Tibial artery (tissue), 4 donors: ENCODE results near the gene CLDN6.

Experiments used
- DNase-seq, 2 donors: peaks; one replicate each; pipeline ENCODE4 v3.0.0-alpha.2; 2019
- H3K27ac ChIP-seq, 2 donors: fragments of 200-600 bp; sonication (generic) in 1 of 2; 1 replicate in 1 of 2; 2 replicates in 1 of 2; pipeline ENCODE4 v1.5.1; 2018 to 2019; ENCODE audit warnings: mild to moderate bottlenecking in 1 of 2
- H3K27me3 ChIP-seq, 2 donors: fragments of 200-600 bp; sonication (generic) in 1 of 2; one replicate each; pipeline versions ENCODE4 v1.5.1 to v1.6.0; 2016 to 2019
- H3K36me3 ChIP-seq, 3 donors: fragments of 200-600 bp; sonication (generic) in 2 of 3; one replicate each; pipeline ENCODE4 v1.5.1; 2016 to 2019; ENCODE audit warnings: mild to moderate bottlenecking in 2 of 3
- H3K4me1 ChIP-seq, 4 donors: fragments of 200-600 bp; sonication (generic) in 2 of 4; 1 replicate in 3 of 4; 2 replicates in 1 of 4; pipeline ENCODE4 v1.5.1; 2016 to 2019
- H3K4me3 ChIP-seq, 2 donors: fragments of 200-600 bp; sonication (generic) in 1 of 2; 1 replicate in 1 of 2; 2 replicates in 1 of 2; pipeline ENCODE4 v1.5.1; 2018 to 2019; ENCODE audit warnings: mild to moderate bottlenecking in 2 of 2
- H3K9me3 ChIP-seq, 3 donors: fragments of 200-600 bp; sonication (generic) in 1 of 3; one replicate each; pipeline ENCODE4 v1.5.1; 2016 to 2019
- intact Hi-C: fragments of 100-400 bp; cut with DNase I; formaldehyde crosslinking; loops from one replicate; pipeline ENCODE4 v1.15.0; 2023; ENCODE audit warnings: low total_unique reads
- TF ChIP-seq, protein P1 (sequence below), 2 experiments: fragments of 200-600 bp in 1 of 2; fragments of 450-650 bp in 1 of 2; IDR thresholded peaks; one replicate each; pipeline ENCODE4 v1.5.1; 2017 to 2019; ENCODE audit warnings: antibody characterized with exemption in 2 of 2, mild to moderate bottlenecking in 1 of 2, moderate library complexity in 1 of 2

CLDN6 gene

DNA sequence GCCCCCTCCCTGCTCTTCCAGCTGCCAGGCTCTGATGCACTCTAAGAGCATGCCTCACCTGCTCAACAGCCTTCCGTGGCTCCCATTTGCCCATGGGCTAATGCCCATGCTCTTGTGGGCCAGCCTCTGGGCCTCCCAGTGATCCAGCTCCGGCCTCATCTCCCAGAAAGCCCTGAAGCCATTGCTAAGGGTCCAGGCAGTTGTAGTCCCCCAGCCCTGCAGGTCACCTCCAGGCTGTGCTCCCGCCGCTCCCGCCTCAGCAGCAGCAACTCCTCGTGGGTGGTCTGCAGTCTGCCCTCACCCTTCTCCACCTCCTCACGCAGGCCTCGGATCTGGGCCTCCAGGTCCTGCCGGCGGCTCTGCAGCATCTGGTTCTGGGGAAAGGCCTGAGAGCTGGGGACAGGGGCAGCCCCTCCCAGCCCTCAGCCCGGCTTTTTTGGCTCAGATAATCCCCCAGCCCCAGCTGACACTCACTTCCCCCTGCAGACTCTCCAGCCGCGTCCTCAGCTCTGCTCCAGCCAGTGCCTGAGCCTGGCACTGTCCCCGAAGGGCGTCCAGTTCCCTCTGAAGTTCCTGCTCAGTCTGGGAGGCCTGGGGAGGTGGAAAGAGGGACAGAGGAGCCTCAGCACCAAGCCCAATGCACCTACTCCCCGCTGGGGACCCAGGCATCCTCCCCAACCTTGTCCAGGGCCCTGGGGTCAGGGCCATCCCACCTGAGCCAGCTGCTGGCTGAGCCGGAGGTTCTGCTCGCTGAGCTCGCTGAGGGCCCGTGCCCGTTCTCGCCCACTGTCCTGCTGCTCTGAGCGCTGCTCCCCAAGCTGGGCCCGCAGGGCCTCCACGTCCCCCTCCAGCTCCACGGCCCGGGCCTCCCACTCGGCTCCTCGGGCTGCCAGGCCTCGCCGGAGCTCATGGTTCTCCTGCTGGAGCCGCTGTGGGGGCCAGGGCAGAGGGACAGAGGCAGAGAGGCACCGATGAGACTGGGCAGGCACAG is 12.5 kb upstream of the CLDN6 start:
- H3K27me3 ChIP-seq, result peaks cover 0 to 62% of the 10 kb centered on the region in 2 donors
- no peak for DNase-seq
- H3K27ac ChIP-seq, result no peak overlapping the region
- intact Hi-C loops, result no loop called here
- H3K36me3 ChIP-seq, result peaks cover 0 to 19% (median 16%) of the 10 kb centered on the region in 3 donors
- H3K4me3 ChIP-seq, result no peak overlapping the region
- TF ChIP-seq, protein P1, sequence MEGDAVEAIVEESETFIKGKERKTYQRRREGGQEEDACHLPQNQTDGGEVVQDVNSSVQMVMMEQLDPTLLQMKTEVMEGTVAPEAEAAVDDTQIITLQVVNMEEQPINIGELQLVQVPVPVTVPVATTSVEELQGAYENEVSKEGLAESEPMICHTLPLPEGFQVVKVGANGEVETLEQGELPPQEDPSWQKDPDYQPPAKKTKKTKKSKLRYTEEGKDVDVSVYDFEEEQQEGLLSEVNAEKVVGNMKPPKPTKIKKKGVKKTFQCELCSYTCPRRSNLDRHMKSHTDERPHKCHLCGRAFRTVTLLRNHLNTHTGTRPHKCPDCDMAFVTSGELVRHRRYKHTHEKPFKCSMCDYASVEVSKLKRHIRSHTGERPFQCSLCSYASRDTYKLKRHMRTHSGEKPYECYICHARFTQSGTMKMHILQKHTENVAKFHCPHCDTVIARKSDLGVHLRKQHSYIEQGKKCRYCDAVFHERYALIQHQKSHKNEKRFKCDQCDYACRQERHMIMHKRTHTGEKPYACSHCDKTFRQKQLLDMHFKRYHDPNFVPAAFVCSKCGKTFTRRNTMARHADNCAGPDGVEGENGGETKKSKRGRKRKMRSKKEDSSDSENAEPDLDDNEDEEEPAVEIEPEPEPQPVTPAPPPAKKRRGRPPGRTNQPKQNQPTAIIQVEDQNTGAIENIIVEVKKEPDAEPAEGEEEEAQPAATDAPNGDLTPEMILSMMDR (IDR thresholded peaks at IDR 0.05), result no peak
- H3K9me3 ChIP-seq, result no peaks in the 10 kb centered on the region
- H3K4me1 ChIP-seq, result peaks cover 0 to 25% (median 20%) of the 10 kb centered on the region in 4 donors

DNA sequence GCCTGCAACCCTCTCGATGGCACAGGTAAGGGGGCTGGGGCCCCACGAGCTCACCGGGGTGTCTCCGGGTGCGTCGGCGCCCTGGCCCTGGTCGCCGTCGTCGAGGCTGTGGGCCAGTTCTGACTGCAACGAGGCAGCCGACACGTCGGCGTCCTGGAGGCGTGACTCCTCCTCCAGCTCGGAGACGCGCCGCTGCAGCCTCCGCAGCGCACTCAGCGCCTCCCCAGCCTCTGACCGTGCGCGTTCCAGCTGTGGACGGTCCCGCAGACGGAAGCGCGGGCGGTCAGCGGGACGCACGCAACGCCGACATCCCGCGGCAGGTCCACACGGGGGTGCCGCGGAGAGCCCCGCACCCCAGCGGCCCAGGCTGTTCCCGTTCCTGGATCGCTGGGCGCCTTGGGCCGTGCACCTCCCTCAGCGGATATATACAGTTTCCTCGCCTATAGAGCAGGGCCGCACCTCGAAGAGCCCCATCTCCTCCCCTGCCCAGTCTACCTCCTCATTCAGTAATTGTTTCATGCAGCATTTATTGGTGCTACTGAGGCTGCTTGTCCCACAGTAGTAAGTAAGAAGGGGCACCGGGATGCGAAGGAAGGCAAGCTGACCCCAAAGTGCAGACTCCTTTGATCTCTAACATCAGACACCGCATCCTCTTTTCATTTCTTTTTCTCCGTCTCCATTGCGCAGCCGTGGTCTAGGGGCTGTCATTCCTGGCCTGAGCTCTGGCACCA is 11.7 kb upstream of the CLDN6 start:
- peaks cover 0 to 53% of the 10 kb centered on the region in 2 donors for H3K27me3 ChIP-seq
- TF ChIP-seq, protein P1 (IDR thresholded peaks at IDR 0.05), result no peak
- H3K4me1 ChIP-seq, result peaks cover 0 to 32% (median 23%) of the 10 kb centered on the region in 4 donors
- DNase-seq, result no peak
- intact Hi-C loops, result loop anchor here (2.0 kb wide), 1 partner anchor 27 kb away; no protein-coding TSS in a partner anchor
- H3K27ac ChIP-seq, result no peak overlapping the region
- H3K9me3 ChIP-seq, result no peaks in the 10 kb centered on the region
- H3K4me3 ChIP-seq, result no peak overlapping the region
- peaks cover 0 to 21% (median 16%) of the 10 kb centered on the region in 3 donors for H3K36me3 ChIP-seq

DNA sequence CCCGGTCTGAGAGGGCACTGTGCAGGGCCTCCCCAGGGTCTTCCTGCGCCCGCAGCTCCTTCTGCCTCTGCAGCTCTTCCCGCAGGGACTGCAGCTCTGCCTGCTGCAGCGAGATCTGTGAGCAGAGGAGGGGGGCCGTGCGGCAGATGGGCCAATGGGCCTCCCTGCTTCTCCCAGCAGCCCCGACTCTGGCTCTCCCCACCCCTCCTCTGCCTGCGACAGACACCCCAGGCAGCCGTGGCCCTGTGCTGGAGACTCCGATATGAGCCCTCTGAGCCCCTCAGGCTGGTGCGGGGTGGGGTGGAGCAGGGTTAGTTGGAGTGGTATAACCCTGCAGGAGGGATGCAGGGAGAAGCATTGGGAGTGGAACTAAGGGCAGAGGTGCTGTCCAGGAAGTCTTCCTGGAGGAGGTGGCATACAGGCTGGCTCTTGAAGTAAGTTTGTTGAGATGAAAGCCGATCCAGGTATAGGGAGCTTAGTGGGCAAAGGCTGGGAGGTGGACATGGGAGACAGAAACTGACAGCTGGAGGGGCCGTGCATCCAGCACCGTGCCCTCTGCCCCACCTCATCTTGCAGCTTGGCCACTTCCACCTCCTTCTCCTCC is 10.8 kb upstream of the CLDN6 start:
- TF ChIP-seq, protein P1 (IDR thresholded peaks at IDR 0.05), result no peak
- H3K4me1 ChIP-seq, result peaks cover 0 to 35% (median 25%) of the 10 kb centered on the region in 4 donors
- no peaks in the 10 kb centered on the region for H3K9me3 ChIP-seq
- H3K4me3 ChIP-seq, result no peak overlapping the region
- no peak overlapping the region for H3K27ac ChIP-seq
- peaks cover 0 to 21% (median 16%) of the 10 kb centered on the region in 3 donors for H3K36me3 ChIP-seq
- peaks cover 0 to 45% of the 10 kb centered on the region in 2 donors for H3K27me3 ChIP-seq
- intact Hi-C loops, result loop anchor here (2.0 kb wide), 1 partner anchor 26 kb away; no protein-coding TSS in a partner anchor
- no peak for DNase-seq

DNA sequence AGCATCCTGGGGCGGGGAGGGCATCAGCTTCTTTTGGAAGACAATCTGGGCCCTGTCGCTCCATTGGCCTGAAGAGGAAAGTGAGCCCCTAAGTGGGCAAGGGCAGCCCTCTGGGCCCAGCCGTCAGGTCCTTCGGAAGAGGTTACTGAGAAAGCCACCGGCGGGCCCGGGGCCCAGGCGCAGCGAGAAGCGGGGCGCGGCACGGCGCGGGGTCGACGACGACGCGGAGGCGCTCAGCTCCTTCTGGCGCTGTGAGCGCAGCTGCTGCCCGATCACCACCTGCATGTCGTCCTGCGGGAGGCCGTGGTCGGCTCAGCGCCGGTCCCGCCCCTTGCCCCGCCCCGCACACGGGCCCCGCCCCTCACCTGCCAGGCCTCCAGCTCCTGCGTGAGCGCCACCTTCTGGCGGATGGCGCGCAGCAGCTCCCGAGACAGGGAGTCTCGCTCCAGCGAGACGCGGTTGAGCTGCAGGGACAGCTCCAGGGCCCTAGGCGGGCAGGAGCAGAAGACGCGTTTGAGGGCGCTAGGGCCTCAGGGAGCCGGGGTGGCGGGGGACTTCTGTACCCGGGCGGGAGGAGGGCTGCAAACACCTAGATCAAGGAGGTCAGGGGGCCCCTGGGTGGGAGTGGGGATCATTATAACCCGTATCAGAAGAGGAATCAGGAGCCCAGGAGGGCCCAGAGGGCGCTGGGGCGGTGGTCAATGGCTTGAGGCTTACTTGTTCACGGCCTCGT is 10.2 kb upstream of the CLDN6 start:
- H3K4me1 ChIP-seq, result peaks cover 0 to 40% (median 30%) of the 10 kb centered on the region in 4 donors
- no peak overlapping the region for H3K4me3 ChIP-seq
- no peak overlapping the region for H3K27ac ChIP-seq
- peaks cover 0 to 38% of the 10 kb centered on the region in 2 donors for H3K27me3 ChIP-seq
- no peaks in the 10 kb centered on the region for H3K9me3 ChIP-seq
- DNase-seq, result peak; percentile 58 to 78
- peaks cover 0 to 21% (median 16%) of the 10 kb centered on the region in 3 donors for H3K36me3 ChIP-seq
- intact Hi-C loops, result loop anchor here (2.0 kb wide), 1 partner anchor 25 kb away; no protein-coding TSS in a partner anchor
- TF ChIP-seq, protein P1 (IDR thresholded peaks at IDR 0.05), result peak; percentile 37 to 66

DNA sequence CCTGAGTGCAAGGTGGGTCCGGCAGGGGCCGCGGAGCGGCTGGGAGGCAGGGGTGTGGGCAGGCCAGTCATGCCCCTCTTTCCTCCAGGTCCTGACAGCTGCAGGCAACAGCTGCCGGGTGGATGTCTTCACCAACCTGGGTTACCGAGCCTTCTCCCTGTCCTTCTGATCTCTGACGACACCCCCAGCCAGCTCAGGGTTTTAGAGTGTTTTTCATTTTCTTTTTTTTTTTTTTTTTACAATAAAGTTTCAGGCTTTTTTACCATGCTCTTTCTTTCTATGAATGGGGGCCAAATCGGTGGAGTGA is 9.5 kb upstream of the CLDN6 start:
- Histone ChIP-seq H3K4me1 (peaks cover 0 to 47% (median 37%) of the 10 kb centered on the region in 4 donors), H3K36me3 (peaks cover 0 to 21% (median 16%) of the 10 kb centered on the region in 3 donors), H3K4me3 (no peak overlapping the region), H3K27ac (no peak overlapping the region), H3K9me3 (no peaks in the 10 kb centered on the region), H3K27me3 (peaks cover 0 to 31% of the 10 kb centered on the region in 2 donors)
- TF ChIP-seq, protein P1 (IDR thresholded peaks at IDR 0.05), result no peak
- intact Hi-C loops, result no loop called here
- DNase-seq, result no peak
